ENCODE data around the gene DENND4A.
A peak's percentile ranks its signal among the peaks of the same experiment; 100 is the strongest.

Gene DENND4A

GRCh38 chr15:65801229-65801805 lies 9.2 kb upstream of the DENND4A start:
- no peaks in the 10 kb centered on the region for H3K79me2 ChIP-seq (ENCODE audit: control insufficient read depth, low read length)
- H3K9me2 ChIP-seq (replicated peaks; ENCODE audit: control insufficient read depth, low read length), result no peaks in the 10 kb centered on the region
- no peaks in the 10 kb centered on the region for H4K20me1 ChIP-seq (ENCODE audit: control insufficient read depth, insufficient read depth, low read depth, low read length)
- no peaks in the 10 kb centered on the region for H3K27me3 ChIP-seq (ENCODE audit: control insufficient read depth, low read length)
- H3K36me3 ChIP-seq (ENCODE audit: control insufficient read depth, low read length), result no peaks in the 10 kb centered on the region
- peak overlapping the region; percentile 43 for H3K4me2 ChIP-seq (ENCODE audit: low read length)
- H3K4me1 ChIP-seq (ENCODE audit: control insufficient read depth, low read length), result peaks cover 65% of the 10 kb centered on the region
- no peak overlapping the region for H3K27ac ChIP-seq (ENCODE audit: low read depth, low read length)
- no peak for TF ChIP-seq EZH2phosphoT487 (IDR thresholded peaks at IDR 0.05; ENCODE audit: borderline replicate concordance, low read length)
- peak overlapping the region; percentile 17; the same call in 1 of the 2 replicates for H3K4me3 ChIP-seq (ENCODE audit: low read length)
- no peaks in the 10 kb centered on the region for H3K9me3 ChIP-seq (ENCODE audit: control insufficient read depth, insufficient read depth, low read length)
- peaks cover 36% of the 10 kb centered on the region for H3F3A ChIP-seq (ENCODE audit: control insufficient read depth, insufficient read depth)

- Histone ChIP-seq H3K36me3 (ENCODE audit: control insufficient read depth, low read length) (no peaks in the 10 kb centered on the region; the same call in 1 of the 2 replicates), H3K4me1 (ENCODE audit: control insufficient read depth, low read length) (peaks cover 58% of the 10 kb centered on the region), H3K27ac (ENCODE audit: low read depth, low read length) (peak overlapping the region; percentile 29; the same call in 1 of the 2 replicates), H3K27me3 (ENCODE audit: control insufficient read depth, low read length) (no peaks in the 10 kb centered on the region), H3K4me3 (ENCODE audit: low read length) (peak overlapping the region; percentile 18; the same call in 1 of the 2 replicates), H3F3A (ENCODE audit: control insufficient read depth, insufficient read depth) (peaks cover 15% of the 10 kb centered on the region), H3K9me2 (replicated peaks; ENCODE audit: control insufficient read depth, low read length) (no peaks in the 10 kb centered on the region), H4K20me1 (ENCODE audit: control insufficient read depth, insufficient read depth, low read depth, low read length) (no peaks in the 10 kb centered on the region), H3K4me2 (ENCODE audit: low read length) (peak overlapping the region; percentile 36), H3K79me2 (ENCODE audit: control insufficient read depth, low read length) (peaks cover 18% of the 10 kb centered on the region), H3K9me3 (ENCODE audit: control insufficient read depth, insufficient read depth, low read length) (no peaks in the 10 kb centered on the region)
- no peak for TF ChIP-seq EZH2phosphoT487 (IDR thresholded peaks at IDR 0.05; ENCODE audit: borderline replicate concordance, low read length)
- TF ChIP-seq, protein P1, sequence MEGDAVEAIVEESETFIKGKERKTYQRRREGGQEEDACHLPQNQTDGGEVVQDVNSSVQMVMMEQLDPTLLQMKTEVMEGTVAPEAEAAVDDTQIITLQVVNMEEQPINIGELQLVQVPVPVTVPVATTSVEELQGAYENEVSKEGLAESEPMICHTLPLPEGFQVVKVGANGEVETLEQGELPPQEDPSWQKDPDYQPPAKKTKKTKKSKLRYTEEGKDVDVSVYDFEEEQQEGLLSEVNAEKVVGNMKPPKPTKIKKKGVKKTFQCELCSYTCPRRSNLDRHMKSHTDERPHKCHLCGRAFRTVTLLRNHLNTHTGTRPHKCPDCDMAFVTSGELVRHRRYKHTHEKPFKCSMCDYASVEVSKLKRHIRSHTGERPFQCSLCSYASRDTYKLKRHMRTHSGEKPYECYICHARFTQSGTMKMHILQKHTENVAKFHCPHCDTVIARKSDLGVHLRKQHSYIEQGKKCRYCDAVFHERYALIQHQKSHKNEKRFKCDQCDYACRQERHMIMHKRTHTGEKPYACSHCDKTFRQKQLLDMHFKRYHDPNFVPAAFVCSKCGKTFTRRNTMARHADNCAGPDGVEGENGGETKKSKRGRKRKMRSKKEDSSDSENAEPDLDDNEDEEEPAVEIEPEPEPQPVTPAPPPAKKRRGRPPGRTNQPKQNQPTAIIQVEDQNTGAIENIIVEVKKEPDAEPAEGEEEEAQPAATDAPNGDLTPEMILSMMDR (IDR thresholded peaks at IDR 0.05; ENCODE audit: low read depth, low read length, poor library complexity, severe bottlenecking), result no peak
Observed at GRCh38 chr15:65796610-65797078, 4.6 kb upstream of the DENND4A start.

GRCh38 chr15:65795663-65796216 lies 3.6 kb upstream of the DENND4A start:
- Histone ChIP-seq H3K36me3 (ENCODE audit: control insufficient read depth, low read length) (peaks cover 5% of the 10 kb centered on the region), H3K4me2 (ENCODE audit: low read length) (peak overlapping the region; percentile 36), H3K9me3 (ENCODE audit: control insufficient read depth, insufficient read depth, low read length) (no peaks in the 10 kb centered on the region), H3K4me1 (ENCODE audit: control insufficient read depth, low read length) (peaks cover 49% of the 10 kb centered on the region), H3K27ac (ENCODE audit: low read depth, low read length) (no peak overlapping the region), H3K79me2 (ENCODE audit: control insufficient read depth, low read length) (peaks cover 27% of the 10 kb centered on the region), H3K9me2 (replicated peaks; ENCODE audit: control insufficient read depth, low read length) (no peaks in the 10 kb centered on the region), H4K20me1 (ENCODE audit: control insufficient read depth, insufficient read depth, low read depth, low read length) (no peaks in the 10 kb centered on the region), H3K27me3 (ENCODE audit: control insufficient read depth, low read length) (no peaks in the 10 kb centered on the region), H3K4me3 (ENCODE audit: low read length) (no peak overlapping the region; the same call in 1 of the 2 replicates), H3F3A (ENCODE audit: control insufficient read depth, insufficient read depth) (peaks cover 17% of the 10 kb centered on the region)
- TF ChIP-seq, protein P1 (IDR thresholded peaks at IDR 0.05; ENCODE audit: low read depth, low read length, poor library complexity, severe bottlenecking), result no peak
- no peak for TF ChIP-seq EZH2phosphoT487 (IDR thresholded peaks at IDR 0.05; ENCODE audit: borderline replicate concordance, low read length)

- Histone ChIP-seq H3K36me3 (ENCODE audit: control insufficient read depth, low read length) (peaks cover 18% of the 10 kb centered on the region), H3K4me3 (ENCODE audit: low read length) (peak overlapping the region; percentile 76), H3K27me3 (ENCODE audit: control insufficient read depth, low read length) (no peaks in the 10 kb centered on the region), H3K9me3 (ENCODE audit: control insufficient read depth, insufficient read depth, low read length) (no peaks in the 10 kb centered on the region), H3K4me2 (ENCODE audit: low read length) (peak overlapping the region; percentile 82), H3K27ac (ENCODE audit: low read depth, low read length) (no peak overlapping the region), H3K4me1 (ENCODE audit: control insufficient read depth, low read length) (peaks cover 57% of the 10 kb centered on the region), H4K20me1 (ENCODE audit: control insufficient read depth, insufficient read depth, low read depth, low read length) (no peaks in the 10 kb centered on the region), H3K9me2 (replicated peaks; ENCODE audit: control insufficient read depth, low read length) (no peaks in the 10 kb centered on the region), H3F3A (ENCODE audit: control insufficient read depth, insufficient read depth) (peaks cover 24% of the 10 kb centered on the region), H3K79me2 (ENCODE audit: control insufficient read depth, low read length) (peaks cover 47% of the 10 kb centered on the region)
- no peak for TF ChIP-seq EZH2phosphoT487 (IDR thresholded peaks at IDR 0.05; ENCODE audit: borderline replicate concordance, low read length)
- TF ChIP-seq, protein P1 (IDR thresholded peaks at IDR 0.05; ENCODE audit: low read depth, low read length, poor library complexity, severe bottlenecking), result no peak
Observed at GRCh38 chr15:65793818-65794104, 1.7 kb upstream of the DENND4A start.
